Hepatic stellate cell (primary cell): ENCODE measurements around the gene MAP2K1.
"Not testable (repeated sequence)": the region's sequence is repeated elsewhere in the genome, so short reads cannot be mapped to it uniquely, and the experiment has no call there.

Experiments
- DNase-seq: peaks from one replicate; pipeline ENCODE4 v3.0.0; 2011; ENCODE audit warnings: low spot score

The MAP2K1 gene

GRCh38 chr15:66477011-66477410, 90.3 kb downstream of the MAP2K1 start:
- no peak for DNase-seq

GRCh38 chr15:66480267-66480666, 93.6 kb downstream of the MAP2K1 start:
- no peak for DNase-seq

GRCh38 chr15:66481107-66481856, 94.6 kb downstream of the MAP2K1 start:
- DNase-seq, result no peak

GRCh38 chr15:66482539-66482938, 95.8 kb downstream of the MAP2K1 start:
- no peak for DNase-seq

- DNase-seq, result no peak
These were observed 96.4 kb downstream of the MAP2K1 start for GRCh38 chr15:66483131-66483566.

GRCh38 chr15:66484539-66485112, 97.9 kb downstream of the MAP2K1 start:
- no peak for DNase-seq

- DNase-seq, result no peak
These were observed 100.2 kb downstream of the MAP2K1 start for GRCh38 chr15:66486887-66487286.

GRCh38 chr15:66488525-66488924, 101.8 kb downstream of the MAP2K1 start:
- no peak for DNase-seq

GRCh38 chr15:66489179-66489791, 102.6 kb downstream of the MAP2K1 start:
- DNase-seq, result no peak

GRCh38 chr15:66491846-66492245, 105.1 kb downstream of the MAP2K1 start:
- no peak for DNase-seq

- no peak for DNase-seq
These were observed 107.5 kb downstream of the MAP2K1 start for GRCh38 chr15:66494262-66494661.

GRCh38 chr15:66496951-66497501, 110.3 kb downstream of the MAP2K1 start:
- DNase-seq, result no peak

GRCh38 chr15:66497502-66498455, 111.1 kb downstream of the MAP2K1 start, which contains the start of gene SNAPC5:
TSS of gene SNAPC5 (minus strand) at chr15:66497762. CDS start at chr15:66497731, 31 bp downstream.
- DNase-seq, result peak; percentile 90

- no peak for DNase-seq
These were observed 112.0 kb downstream of the MAP2K1 start for GRCh38 chr15:66498501-66499386.

GRCh38 chr15:66500346-66500745, 113.6 kb downstream of the MAP2K1 start:
- DNase-seq, result not testable (repeated sequence)

GRCh38 chr15:66502491-66502890, 115.8 kb downstream of the MAP2K1 start:
- DNase-seq, result no peak

GRCh38 chr15:66503041-66503648, 116.4 kb downstream of the MAP2K1 start:
- DNase-seq, result not testable (repeated sequence)

GRCh38 chr15:66503780-66504562, 117.3 kb downstream of the MAP2K1 start:
- no peak for DNase-seq
